Gastrocnemius medialis (tissue), 4 donors: ENCODE data around the gene PTPN22. TPM values are rescaled to one million over a fixed set of nuclear protein-coding genes. Genes with fewer than 3 reads are reported as not detected.

Experiments used
- ATAC-seq, 2 donors: fragments of 150-250 bp; one replicate each; pipeline ENCODE4 v1.9.1; 2016
- DNase-seq, 2 donors: peaks; one replicate each; pipeline ENCODE4 v3.0.0-alpha.2; 2019
- H3K27ac ChIP-seq, 4 donors: fragments of 200-600 bp; sonication (generic); 1 replicate in 1 of 4; 2 replicates in 3 of 4; pipeline ENCODE4 v1.5.1; 2016 to 2018; ENCODE audit warnings: mild to moderate bottlenecking in 2 of 4, moderate library complexity in 1 of 4
- H3K27me3 ChIP-seq, 3 donors: fragments of 200-600 bp; sonication (generic) in 2 of 3; 1 replicate in 1 of 3; 2 replicates in 2 of 3; pipeline versions ENCODE4 v1.5.1 to v1.6.0; 2016 to 2019; ENCODE audit warnings: mild to moderate bottlenecking in 1 of 3, moderate library complexity in 1 of 3
- H3K36me3 ChIP-seq, 2 donors: fragments of 200-600 bp; sonication (generic) in 1 of 2; one replicate each; pipeline ENCODE4 v1.5.1; 2017 to 2018
- H3K4me1 ChIP-seq, 2 donors: fragments of 200-600 bp; sonication (generic) in 1 of 2; one replicate each; pipeline ENCODE4 v1.5.1; 2016 to 2017; ENCODE audit warnings: mild to moderate bottlenecking in 2 of 2
- H3K4me3 ChIP-seq, 4 donors: fragments of 200-600 bp; sonication (generic) in 3 of 4; 1 replicate in 1 of 4; 2 replicates in 3 of 4; pipeline ENCODE4 v1.5.1; 2016 to 2019; ENCODE audit warnings: mild to moderate bottlenecking in 2 of 4
- H3K9me3 ChIP-seq, 3 donors: fragments of 200-600 bp; sonication (generic) in 2 of 3; 1 replicate in 1 of 3; 2 replicates in 2 of 3; pipeline ENCODE4 v1.5.1; 2016 to 2019
- POLR2A ChIP-seq, 2 donors: fragments of 450-650 bp; IDR thresholded peaks; one replicate each; pipeline ENCODE4 v1.6.1; 2017; ENCODE audit warnings: antibody characterized with exemption in 2 of 2, mild to moderate bottlenecking in 2 of 2, moderate library complexity in 2 of 2
- in situ Hi-C, 4 donors: fragments of 200-750 bp; cut with MboI; loops; one replicate each; pipeline versions ENCODE4 v1.15.0 to v1.8.0; 2017; ENCODE audit warnings: low sequenced_read_pairs in 4 of 4
- intact Hi-C: fragments of 100-400 bp; cut with DNase I; formaldehyde crosslinking; loops from one replicate; pipeline ENCODE4 v1.15.1; 2023; ENCODE audit warnings: low total_unique reads
- total RNA-seq, 4 donors: library from RNA; depleted of rRNA; stranded (reverse); fragments of >200 nt; gene quantifications; one replicate each; pipeline versions ENCODE4 v1.1.0 to v1.2.3, GENCODE V29; 2016
- TF ChIP-seq, protein P1 (sequence below), 5 experiments: fragments of 450-650 bp in 3 of 5; fragments of 200-600 bp in 2 of 5; sonication (generic) in 2 of 5; IDR thresholded peaks in 4 of 5; conservative IDR thresholded peaks in 1 of 5; 1 replicate in 4 of 5; 2 replicates in 1 of 5; pipeline ENCODE4 v1.5.1; 2016 to 2019; ENCODE audit warnings: antibody characterized with exemption in 5 of 5, mild to moderate bottlenecking in 3 of 5, moderate library complexity in 3 of 5

PTPN22 gene
- total RNA-seq, 4 donors from 2014 or later, result 0.10 to 1.7 (median 0.63) TPM

DNA sequence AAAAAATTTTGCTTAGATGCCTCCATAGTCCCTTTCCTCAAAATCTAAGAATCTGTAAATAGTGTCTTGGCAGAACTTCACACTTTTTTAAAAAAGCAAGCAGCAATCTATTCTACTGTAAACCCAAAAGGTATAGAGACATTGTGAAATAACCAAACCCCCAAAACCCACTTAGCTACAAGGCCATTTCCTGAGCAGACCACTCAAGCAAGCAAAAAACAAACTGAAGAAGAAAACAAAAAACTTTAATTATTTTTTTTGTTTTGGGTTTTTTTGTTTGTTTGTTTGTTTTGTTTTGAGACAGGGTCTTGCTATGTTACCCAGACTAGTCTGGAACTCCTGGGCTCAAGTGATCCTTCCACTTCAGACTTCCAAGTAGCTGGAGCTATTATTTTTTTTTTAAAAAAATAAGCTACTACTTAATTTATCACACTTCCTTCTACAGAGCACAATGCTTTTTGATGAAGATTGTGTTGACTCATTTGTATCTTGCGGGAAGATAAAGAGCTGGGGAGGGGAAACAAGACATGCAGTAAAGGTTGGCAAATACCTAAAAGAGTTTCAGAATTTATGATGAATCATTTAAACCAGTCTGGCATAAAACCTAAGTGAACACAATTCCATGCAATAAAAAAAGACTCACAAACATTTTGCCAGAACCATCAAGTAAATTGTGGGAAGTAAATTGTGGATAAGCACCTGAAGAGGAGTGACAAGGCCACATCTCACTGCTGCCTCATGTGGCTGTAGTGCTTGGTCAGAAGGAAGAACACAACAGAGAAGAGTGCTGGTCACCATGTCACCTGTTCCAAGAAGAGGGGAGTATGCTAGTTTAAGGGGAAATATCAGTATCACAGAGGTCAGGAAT is 2.7 kb upstream of the PTPN22 start:
- Histone ChIP-seq H3K4me1 (no peaks in the 10 kb centered on the region), H3K4me3 (no peak overlapping the region), H3K36me3 (no peaks in the 10 kb centered on the region), H3K27me3 (no peaks in the 10 kb centered on the region), H3K9me3 (no peaks in the 10 kb centered on the region), H3K27ac (no peak overlapping the region)
- no peak for TF ChIP-seq POLR2A (IDR thresholded peaks at IDR 0.05)
- TF ChIP-seq, protein P1, sequence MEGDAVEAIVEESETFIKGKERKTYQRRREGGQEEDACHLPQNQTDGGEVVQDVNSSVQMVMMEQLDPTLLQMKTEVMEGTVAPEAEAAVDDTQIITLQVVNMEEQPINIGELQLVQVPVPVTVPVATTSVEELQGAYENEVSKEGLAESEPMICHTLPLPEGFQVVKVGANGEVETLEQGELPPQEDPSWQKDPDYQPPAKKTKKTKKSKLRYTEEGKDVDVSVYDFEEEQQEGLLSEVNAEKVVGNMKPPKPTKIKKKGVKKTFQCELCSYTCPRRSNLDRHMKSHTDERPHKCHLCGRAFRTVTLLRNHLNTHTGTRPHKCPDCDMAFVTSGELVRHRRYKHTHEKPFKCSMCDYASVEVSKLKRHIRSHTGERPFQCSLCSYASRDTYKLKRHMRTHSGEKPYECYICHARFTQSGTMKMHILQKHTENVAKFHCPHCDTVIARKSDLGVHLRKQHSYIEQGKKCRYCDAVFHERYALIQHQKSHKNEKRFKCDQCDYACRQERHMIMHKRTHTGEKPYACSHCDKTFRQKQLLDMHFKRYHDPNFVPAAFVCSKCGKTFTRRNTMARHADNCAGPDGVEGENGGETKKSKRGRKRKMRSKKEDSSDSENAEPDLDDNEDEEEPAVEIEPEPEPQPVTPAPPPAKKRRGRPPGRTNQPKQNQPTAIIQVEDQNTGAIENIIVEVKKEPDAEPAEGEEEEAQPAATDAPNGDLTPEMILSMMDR (IDR thresholded peaks at IDR 0.05 in 4 of 5, conservative IDR thresholded peaks at IDR 0.05 in 1 of 5), result no peak
- DNase-seq, result no peak
- in situ Hi-C loops (no loop called here), intact Hi-C loops (no loop called here)
- ATAC-seq, result no peak

DNA sequence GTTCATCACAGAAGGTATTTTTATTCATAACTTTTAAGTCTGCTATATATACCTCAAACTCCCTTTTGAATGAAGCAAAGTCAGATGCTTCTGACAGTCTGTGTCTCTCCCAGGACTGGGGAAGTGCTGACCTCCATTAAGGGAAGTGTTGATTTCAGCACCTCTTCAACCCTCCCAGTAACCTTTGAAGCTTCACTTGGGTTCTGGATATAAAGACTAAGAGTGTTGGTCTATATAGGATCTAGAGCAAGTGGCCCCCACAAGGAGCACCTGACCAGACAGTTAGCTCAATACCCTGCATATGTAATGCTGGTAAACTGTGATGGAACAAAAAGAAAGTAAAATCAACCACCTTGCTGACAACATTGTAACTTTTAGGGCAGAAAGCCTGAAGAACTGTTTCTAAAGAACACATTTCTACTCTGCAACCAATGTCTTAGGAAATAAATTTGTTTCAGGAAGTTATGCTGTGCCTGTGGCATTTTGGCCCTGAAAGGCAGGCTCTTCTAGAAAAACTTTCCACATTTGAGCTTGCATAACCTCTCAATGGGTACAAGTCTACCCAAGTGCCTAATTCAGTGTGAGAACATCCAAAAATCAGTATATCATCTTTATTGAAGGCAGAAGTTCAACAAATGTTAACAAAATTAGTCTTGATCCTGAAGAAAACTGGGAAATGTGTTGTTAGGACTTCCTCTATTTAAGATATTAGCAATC is 865 bp upstream of the PTPN22 start:
- intact Hi-C loops (loop anchor here (2.0 kb wide), 1 partner anchor 20 kb away; no protein-coding TSS in a partner anchor), in situ Hi-C loops (no loop called here)
- H3K27ac ChIP-seq, result peak overlapping the region in 1 of 4 donors; percentile 6
- DNase-seq, result no peak
- no peak overlapping the region for H3K4me3 ChIP-seq
- H3K9me3 ChIP-seq, result no peaks in the 10 kb centered on the region
- H3K27me3 ChIP-seq, result no peaks in the 10 kb centered on the region
- H3K36me3 ChIP-seq, result no peaks in the 10 kb centered on the region
- TF ChIP-seq, protein P1 (IDR thresholded peaks at IDR 0.05 in 4 of 5, conservative IDR thresholded peaks at IDR 0.05 in 1 of 5), result no peak
- no peak for TF ChIP-seq POLR2A (IDR thresholded peaks at IDR 0.05)
- no peak for ATAC-seq
- no peaks in the 10 kb centered on the region for H3K4me1 ChIP-seq

DNA sequence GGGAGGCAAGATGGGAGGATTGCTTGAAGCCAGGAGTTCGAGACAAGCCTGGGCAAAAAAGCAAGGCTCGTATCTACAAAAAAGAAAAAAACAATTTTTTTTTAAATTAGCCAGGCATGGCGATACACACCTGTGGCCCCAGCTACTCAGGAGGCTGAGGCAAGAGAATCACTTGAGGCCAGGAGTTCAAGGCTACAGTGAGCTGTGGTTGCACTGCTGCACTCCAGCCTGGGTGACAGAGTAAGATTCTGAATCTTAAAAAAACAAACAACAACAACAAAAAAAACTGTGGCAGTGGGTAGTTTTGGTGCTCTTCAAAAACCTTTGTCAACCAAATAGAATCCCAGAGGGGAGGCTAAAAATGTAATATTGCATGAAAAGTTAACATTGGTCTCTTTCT is 734 bp downstream of the PTPN22 start:
- Histone ChIP-seq H3K36me3 (no peaks in the 10 kb centered on the region), H3K4me3 (no peak overlapping the region), H3K27ac (no peak overlapping the region), H3K27me3 (no peaks in the 10 kb centered on the region), H3K4me1 (no peaks in the 10 kb centered on the region), H3K9me3 (no peaks in the 10 kb centered on the region)
- intact Hi-C loops, result no loop called here
- TF ChIP-seq, protein P1 (IDR thresholded peaks at IDR 0.05 in 4 of 5, conservative IDR thresholded peaks at IDR 0.05 in 1 of 5), result no peak
- no peak for TF ChIP-seq POLR2A (IDR thresholded peaks at IDR 0.05)
- DNase-seq, result no peak
- ATAC-seq, result no peak
- in situ Hi-C loops, result no loop called here

DNA sequence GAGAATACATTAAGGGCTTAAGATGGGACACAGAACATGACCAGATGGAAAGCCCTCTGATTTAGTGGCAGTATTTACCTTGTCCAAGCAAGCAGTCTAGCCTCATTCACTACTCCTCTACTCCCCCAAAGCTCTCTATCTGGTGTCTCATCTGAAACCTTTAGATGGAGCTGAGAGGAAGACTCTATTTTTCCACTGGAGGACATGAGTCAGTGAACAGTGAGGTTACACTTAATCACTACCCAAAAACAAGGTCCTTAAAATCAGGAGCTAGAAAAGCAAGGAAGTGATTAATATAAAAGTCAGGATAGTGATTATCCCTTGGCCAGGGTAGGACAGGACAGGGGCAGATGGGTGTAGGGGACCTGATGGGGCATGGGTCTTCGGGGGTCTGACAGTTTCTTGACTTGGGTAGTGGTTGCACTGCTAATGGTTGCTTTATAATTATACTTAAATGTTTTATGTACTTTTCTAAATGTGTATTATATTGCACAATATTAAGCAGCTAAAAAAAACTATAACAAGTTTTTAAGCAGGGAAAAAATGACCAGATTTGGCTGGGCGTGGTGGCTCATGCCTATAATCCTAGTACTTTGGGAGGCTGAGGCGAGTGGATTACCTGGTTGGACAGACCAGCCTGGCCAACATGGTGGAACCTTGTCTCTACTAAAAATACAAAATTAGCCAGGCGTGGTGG is 3.0 kb downstream of the PTPN22 start:
- intact Hi-C loops, result no loop called here
- Histone ChIP-seq H3K27me3 (no peaks in the 10 kb centered on the region), H3K4me1 (no peaks in the 10 kb centered on the region), H3K36me3 (no peaks in the 10 kb centered on the region), H3K4me3 (no peak overlapping the region), H3K9me3 (no peaks in the 10 kb centered on the region), H3K27ac (no peak overlapping the region)
- DNase-seq (no peak), ATAC-seq (no peak)
- in situ Hi-C loops, result no loop called here
- TF ChIP-seq POLR2A (IDR thresholded peaks at IDR 0.05), result no peak
- TF ChIP-seq, protein P1 (IDR thresholded peaks at IDR 0.05 in 4 of 5, conservative IDR thresholded peaks at IDR 0.05 in 1 of 5), result no peak
